ENCODE measurements around the gene SEC14L2. TPM values are rescaled to one million over a fixed set of nuclear protein-coding genes. Genes with fewer than 3 reads are reported as not detected.

The SEC14L2 gene
- total and polyA plus RNA-seq, 2 of the 8 experiments (the other 6 are each of a cell fraction or from before 2014, with no cell fraction given), result 2.8 to 3.2 TPM

GRCh38 chr22:30424534-30425326 is 27.9 kb downstream of the SEC14L2 start (continued):
- TF ChIP-seq CTCF (IDR thresholded peaks at IDR 0.05; ENCODE audit: control extremely low read depth in 1 of 3, insufficient read depth in 1 of 3, low read depth in 1 of 3, low read length in 3 of 3), result peak in 1 of 3 experiments; percentile 20; a peak in 2 of 4 replicates
- TF ChIP-seq GABPA (IDR thresholded peaks at IDR 0.05; ENCODE audit: borderline replicate concordance, insufficient read depth, low read length), result no peak
- no peak for TF ChIP-seq RBBP5 (IDR thresholded peaks at IDR 0.05; ENCODE audit: borderline replicate concordance, low read depth, low read length)
- no peak for TF ChIP-seq PHF8 (conservative IDR thresholded peaks at IDR 0.05; ENCODE audit: low read depth, low read length)
- no peak for TF ChIP-seq NRF1 (IDR thresholded peaks at IDR 0.05; ENCODE audit: low read depth, low read length)
- TF ChIP-seq FOSL1 (IDR thresholded peaks at IDR 0.05; ENCODE audit: insufficient read depth, low read depth, low read length), result no peak
- no peak for TF ChIP-seq BACH1 (IDR thresholded peaks at IDR 0.05; ENCODE audit: low read length)
- TF ChIP-seq POU5F1 (IDR thresholded peaks at IDR 0.05; ENCODE audit: low read depth, low read length), result no peak
- no peak for TF ChIP-seq JUND (IDR thresholded peaks at IDR 0.05; ENCODE audit: low read length)
- TF ChIP-seq CHD1 (IDR thresholded peaks at IDR 0.05; ENCODE audit: low read depth, low read length), result no peak
- no peak for TF ChIP-seq SP2 (IDR thresholded peaks at IDR 0.05; ENCODE audit: low read length)
- peak; percentile 34; the same call in 1 of the 2 replicates for TF ChIP-seq KDM1A (IDR thresholded peaks at IDR 0.05; ENCODE audit: borderline replicate concordance, low read length)
- no peak for TF ChIP-seq MAFK (IDR thresholded peaks at IDR 0.05; ENCODE audit: low read depth, low read length)
- no peak for TF ChIP-seq SP4 (IDR thresholded peaks at IDR 0.05; ENCODE audit: low read length)
